ENCODE measurements around the gene SAMD9L. TPM values are rescaled to one million over a fixed set of nuclear protein-coding genes. Genes with fewer than 3 reads are reported as not detected.

SAMD9L gene
- total RNA-seq, 1 experiment from 2014 or later: 0.49 TPM

DNA sequence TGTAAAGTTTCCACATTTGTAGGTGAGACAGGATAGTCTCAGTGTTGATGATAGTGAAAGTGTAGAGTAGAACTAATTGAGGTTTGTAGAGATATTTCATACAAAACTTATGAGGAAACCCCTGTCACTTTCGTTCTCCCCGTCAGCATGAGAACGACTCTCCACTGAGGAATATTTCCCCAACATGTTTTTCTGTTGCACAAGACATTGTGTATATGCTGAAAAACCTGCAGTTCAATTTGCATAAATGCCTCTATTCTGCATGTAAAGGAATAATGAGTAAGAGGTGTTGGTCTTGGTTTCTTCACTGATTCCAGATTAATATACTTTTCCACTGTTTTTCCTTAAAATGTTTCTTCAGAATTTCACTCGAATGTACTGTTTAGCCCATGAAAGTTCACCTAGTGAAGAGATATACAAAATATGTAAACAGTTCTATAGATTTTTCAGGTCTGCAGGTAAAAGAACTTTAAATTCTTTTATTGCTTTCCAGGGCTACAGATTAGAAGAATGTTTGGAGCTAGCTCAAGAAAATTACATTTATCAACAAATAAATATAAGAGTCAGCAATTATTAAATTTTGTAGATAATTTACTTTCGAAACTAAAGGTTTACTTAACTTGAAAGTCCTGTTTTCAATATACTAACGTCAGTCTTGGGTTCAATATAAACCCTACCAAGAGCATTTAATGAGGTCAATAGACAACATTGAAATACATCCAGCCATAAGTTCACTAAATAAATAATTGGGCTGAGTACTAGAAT, 40.9 kb upstream of the SAMD9L start:
- no peak overlapping the region for H3K4me3 ChIP-seq (ENCODE audit: low read depth, low read length, poor library complexity, severe bottlenecking)
- H3K9me3 ChIP-seq (ENCODE audit: low read depth, low read length, poor library complexity, severe bottlenecking): no peaks in the 10 kb centered on the region
- ChIA-PET POLR2A (ENCODE audit: low non-redundant PET) (no interaction called here), CTCF (no interaction called here)
- intact Hi-C loops (cut with micrococcal nuclease; ENCODE audit: unreplicated experiment): no loop called here
- H3K27ac ChIP-seq (ENCODE audit: low read depth, low read length, poor library complexity, severe bottlenecking): no peak overlapping the region
- TF ChIP-seq, protein P1, sequence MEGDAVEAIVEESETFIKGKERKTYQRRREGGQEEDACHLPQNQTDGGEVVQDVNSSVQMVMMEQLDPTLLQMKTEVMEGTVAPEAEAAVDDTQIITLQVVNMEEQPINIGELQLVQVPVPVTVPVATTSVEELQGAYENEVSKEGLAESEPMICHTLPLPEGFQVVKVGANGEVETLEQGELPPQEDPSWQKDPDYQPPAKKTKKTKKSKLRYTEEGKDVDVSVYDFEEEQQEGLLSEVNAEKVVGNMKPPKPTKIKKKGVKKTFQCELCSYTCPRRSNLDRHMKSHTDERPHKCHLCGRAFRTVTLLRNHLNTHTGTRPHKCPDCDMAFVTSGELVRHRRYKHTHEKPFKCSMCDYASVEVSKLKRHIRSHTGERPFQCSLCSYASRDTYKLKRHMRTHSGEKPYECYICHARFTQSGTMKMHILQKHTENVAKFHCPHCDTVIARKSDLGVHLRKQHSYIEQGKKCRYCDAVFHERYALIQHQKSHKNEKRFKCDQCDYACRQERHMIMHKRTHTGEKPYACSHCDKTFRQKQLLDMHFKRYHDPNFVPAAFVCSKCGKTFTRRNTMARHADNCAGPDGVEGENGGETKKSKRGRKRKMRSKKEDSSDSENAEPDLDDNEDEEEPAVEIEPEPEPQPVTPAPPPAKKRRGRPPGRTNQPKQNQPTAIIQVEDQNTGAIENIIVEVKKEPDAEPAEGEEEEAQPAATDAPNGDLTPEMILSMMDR (conservative IDR thresholded peaks at IDR 0.05; ENCODE audit: low read depth, low read length): no peak
- TF ChIP-seq EZH2 (IDR thresholded peaks at IDR 0.05; ENCODE audit: borderline replicate concordance, low read depth, low read length, poor library complexity, severe bottlenecking): no peak
- DNase-seq (ENCODE audit: low spot score): no peak
- BruUV-seq (replicated peaks): no TSS peak
- H3K36me3 ChIP-seq (ENCODE audit: insufficient read depth, low read length, poor library complexity, severe bottlenecking): no peaks in the 10 kb centered on the region
- H3K4me1 ChIP-seq (ENCODE audit: insufficient read depth, low read length, poor library complexity, severe bottlenecking): no peaks in the 10 kb centered on the region
- H3K27me3 ChIP-seq (replicated peaks; ENCODE audit: insufficient read depth, low read depth, low read length, poor library complexity): peaks cover 69% of the 10 kb centered on the region

DNA sequence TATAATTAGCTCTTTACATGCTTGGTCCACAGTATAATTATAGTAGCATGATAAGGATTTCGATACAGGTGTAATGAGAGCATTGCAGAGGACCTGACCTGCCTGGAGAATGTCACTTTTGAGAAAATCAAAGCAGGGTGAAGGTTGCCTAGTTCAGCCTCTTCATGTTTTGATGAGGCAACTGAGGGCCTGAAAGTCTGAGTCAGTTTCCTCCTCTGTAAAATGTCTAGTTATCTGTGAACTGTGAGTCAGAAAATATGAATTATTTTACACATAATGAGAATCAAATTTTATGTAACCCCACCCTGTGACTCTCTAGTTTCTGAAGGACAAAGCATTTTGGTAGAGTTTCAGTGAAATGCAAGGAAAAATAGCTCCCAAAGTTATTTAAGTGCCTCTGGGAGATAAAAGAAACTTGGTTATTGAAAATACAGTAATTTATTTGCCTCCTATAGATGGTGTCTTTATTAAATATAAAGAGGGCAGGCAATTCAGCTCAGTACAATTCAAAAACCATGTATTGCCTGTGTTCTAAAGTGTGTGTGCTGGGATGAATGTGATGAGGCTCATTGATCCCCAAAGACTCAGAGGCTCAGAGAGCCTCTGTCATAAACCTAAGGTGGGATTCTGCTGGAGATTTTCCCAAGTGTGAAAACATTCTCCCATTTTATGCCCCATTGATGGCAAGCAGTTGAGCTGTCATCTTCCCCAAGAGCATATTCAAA, 37.3 kb upstream of the SAMD9L start:
- Histone ChIP-seq H3K36me3 (ENCODE audit: insufficient read depth, low read length, poor library complexity, severe bottlenecking) (no peaks in the 10 kb centered on the region), H3K4me3 (ENCODE audit: low read depth, low read length, poor library complexity, severe bottlenecking) (no peak overlapping the region), H3K4me1 (ENCODE audit: insufficient read depth, low read length, poor library complexity, severe bottlenecking) (no peaks in the 10 kb centered on the region), H3K27ac (ENCODE audit: low read depth, low read length, poor library complexity, severe bottlenecking) (no peak overlapping the region), H3K9me3 (ENCODE audit: low read depth, low read length, poor library complexity, severe bottlenecking) (no peaks in the 10 kb centered on the region), H3K27me3 (replicated peaks; ENCODE audit: insufficient read depth, low read depth, low read length, poor library complexity) (peaks cover 42% of the 10 kb centered on the region)
- BruUV-seq (replicated peaks): no TSS peak
- DNase-seq (ENCODE audit: low spot score): no peak
- intact Hi-C loops (cut with micrococcal nuclease; ENCODE audit: unreplicated experiment): no loop called here
- ChIA-PET POLR2A (ENCODE audit: low non-redundant PET) (no interaction called here), CTCF (no interaction called here)
- TF ChIP-seq, protein P1 (conservative IDR thresholded peaks at IDR 0.05; ENCODE audit: low read depth, low read length): no peak
- no peak for TF ChIP-seq EZH2 (IDR thresholded peaks at IDR 0.05; ENCODE audit: borderline replicate concordance, low read depth, low read length, poor library complexity, severe bottlenecking)

DNA sequence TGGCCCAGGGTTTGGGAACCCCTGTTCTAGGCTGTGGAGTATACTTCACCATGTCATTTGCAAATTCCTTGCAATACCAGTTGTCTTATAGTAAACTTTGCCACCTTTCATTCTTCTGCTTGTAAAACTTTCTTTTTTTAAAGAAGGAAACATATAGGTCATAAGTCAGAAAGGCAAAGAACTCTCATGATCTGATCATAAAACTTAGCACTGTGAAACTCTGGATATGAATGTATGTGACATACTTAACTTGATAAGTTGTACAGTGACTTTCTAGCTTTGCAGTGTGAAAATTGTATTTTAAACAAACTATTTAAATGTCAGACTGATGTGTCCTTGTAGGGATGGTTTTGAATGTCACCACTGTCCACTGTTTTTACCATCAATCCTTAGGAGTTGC, 31.0 kb upstream of the SAMD9L start:
- no TSS peak for BruUV-seq (replicated peaks)
- Histone ChIP-seq H3K27ac (ENCODE audit: low read depth, low read length, poor library complexity, severe bottlenecking) (no peak overlapping the region), H3K27me3 (replicated peaks; ENCODE audit: insufficient read depth, low read depth, low read length, poor library complexity) (peaks cover 16% of the 10 kb centered on the region), H3K36me3 (ENCODE audit: insufficient read depth, low read length, poor library complexity, severe bottlenecking) (no peaks in the 10 kb centered on the region), H3K4me3 (ENCODE audit: low read depth, low read length, poor library complexity, severe bottlenecking) (no peak overlapping the region), H3K9me3 (ENCODE audit: low read depth, low read length, poor library complexity, severe bottlenecking) (no peaks in the 10 kb centered on the region), H3K4me1 (ENCODE audit: insufficient read depth, low read length, poor library complexity, severe bottlenecking) (no peaks in the 10 kb centered on the region)
- intact Hi-C loops (cut with micrococcal nuclease; ENCODE audit: unreplicated experiment): no loop called here
- no peak for DNase-seq (ENCODE audit: low spot score)
- TF ChIP-seq, protein P1 (conservative IDR thresholded peaks at IDR 0.05; ENCODE audit: low read depth, low read length): no peak
- no peak for TF ChIP-seq EZH2 (IDR thresholded peaks at IDR 0.05; ENCODE audit: borderline replicate concordance, low read depth, low read length, poor library complexity, severe bottlenecking)
- CTCF ChIA-PET: no interaction called here
- POLR2A ChIA-PET (ENCODE audit: low non-redundant PET): interaction anchor here (0.5 kb wide), 1 partner anchor 93 kb away, joined by 5 read pairs; no protein-coding TSS in a partner anchor

All from A673 (cell line).